H1 (cell line): ENCODE measurements around the gene FPR3. TPM values are rescaled to one million over a fixed set of nuclear protein-coding genes. Genes with fewer than 3 reads are reported as not detected.

ENCODE experiments used
- CTCF ChIA-PET: fragments of 300-600 bp; sonication (Branson Sonifier 250); formaldehyde crosslinking; loops from one replicate; lab custom pipeline; 2021; ENCODE audit not compliant: partially characterized antibody; lab: Charles Lee
- POLR2A ChIA-PET: fragments of 300-600 bp; sonication (Branson Sonifier 250); formaldehyde crosslinking; loops from one replicate; lab custom pipeline; 2021; ENCODE audit warnings: inconsistent platforms; ENCODE audit not compliant: partially characterized antibody; lab: Charles Lee
- DNase-seq, 2 experiments: peaks; one replicate each; pipeline versions ENCODE4 v3.0.0 to v3.0.0-alpha.2; 2010 to 2022; ENCODE audit warnings: low spot score in 2 of 2, low read depth in 1 of 2, mixed read lengths in 1 of 2
- FAIRE-seq: peaks from 2 replicates; lab custom pipeline; 2011; peaks lifted over from hg19 to GRCh38; lab: Jason Lieb, UNC
- H2AFZ ChIP-seq: 2 replicates; pipeline ENCODE4 v1.8.1; 2012; ENCODE audit warnings: low read length, inconsistent platforms
- H2AK5ac ChIP-seq: 2 replicates; pipeline ENCODE4 v1.6.1; 2013; ENCODE audit warnings: low read depth, low read length
- H2BK120ac ChIP-seq: replicated peaks from 2 replicates; pipeline ENCODE3; 2013; ENCODE audit warnings: low read depth, low read length, inconsistent platforms
- H2BK12ac ChIP-seq: 2 replicates; pipeline ENCODE4 v1.6.1; 2013; ENCODE audit warnings: low read depth, low read length
- H2BK15ac ChIP-seq: 2 replicates; pipeline ENCODE4 v1.6.1; 2013; ENCODE audit warnings: low read length
- H2BK20ac ChIP-seq: 2 replicates; pipeline ENCODE4 v1.6.1; 2013; ENCODE audit warnings: low read length
- H2BK5ac ChIP-seq: 2 replicates; pipeline ENCODE4 v1.6.1; 2013; ENCODE audit warnings: low read depth, low read length
- H3K14ac ChIP-seq: 2 replicates; pipeline ENCODE4 v1.6.1; 2013; ENCODE audit warnings: inconsistent platforms; ENCODE audit not compliant: insufficient read length
- H3K18ac ChIP-seq: 2 replicates; pipeline ENCODE4 v1.6.1; 2013; ENCODE audit warnings: low read length; ENCODE audit errors: extremely low read depth
- H3K23ac ChIP-seq: 2 replicates; pipeline ENCODE4 v1.6.1; 2013; ENCODE audit warnings: inconsistent platforms; ENCODE audit not compliant: insufficient read length
- H3K23me2 ChIP-seq: 2 replicates; pipeline ENCODE4 v1.6.1; 2013; ENCODE audit warnings: low read depth, low read length
- H3K27ac ChIP-seq: 2 replicates; pipeline ENCODE4 v1.6.1; 2011; ENCODE audit warnings: low read depth, low read length, inconsistent platforms
- H3K27me3 ChIP-seq, 4 experiments: replicated peaks in 1 of 4; 1 replicate in 1 of 4; 2 replicates in 3 of 4; pipeline versions ENCODE4 v1.6.1 to v1.8.1; 2011 to 2013; ENCODE audit warnings: low read length in 3 of 4, mild to moderate bottlenecking in 3 of 4, inconsistent platforms in 2 of 4, mixed read lengths in 2 of 4, moderate library complexity in 1 of 4; ENCODE audit not compliant: control insufficient read depth in 3 of 4, insufficient read depth in 3 of 4; ENCODE audit errors: extremely low read depth in 1 of 4
- H3K36me3 ChIP-seq, 4 experiments: 2 replicates each; pipeline versions ENCODE4 v1.6.1 to v1.8.1; 2011 to 2013; ENCODE audit warnings: mild to moderate bottlenecking in 4 of 4, low read length in 3 of 4, moderate library complexity in 2 of 4, control low read depth in 1 of 4, inconsistent platforms in 1 of 4; ENCODE audit not compliant: insufficient read depth in 4 of 4, control insufficient read depth in 2 of 4
- H3K4ac ChIP-seq: replicated peaks from 2 replicates; pipeline ENCODE3; 2013; ENCODE audit warnings: low read length, low read depth, mixed read lengths, inconsistent platforms; ENCODE audit not compliant: insufficient read length
- H3K4me1 ChIP-seq, 4 experiments: replicated peaks in 1 of 4; 1 replicate in 1 of 4; 2 replicates in 3 of 4; pipeline versions ENCODE4 v1.6.1 to v1.8.1; 2011 to 2013; ENCODE audit warnings: low read length in 3 of 4, inconsistent platforms in 2 of 4, mixed read lengths in 1 of 4; ENCODE audit not compliant: insufficient read depth in 4 of 4, control insufficient read depth in 3 of 4
- H3K4me2 ChIP-seq, 2 experiments: 2 replicates each; pipeline versions ENCODE4 v1.6.1 to v1.8.1; 2011 to 2013; ENCODE audit warnings: low read depth in 2 of 2, low read length in 2 of 2, control low read depth in 1 of 2, inconsistent platforms in 1 of 2, mild to moderate bottlenecking in 1 of 2; ENCODE audit not compliant: insufficient read depth in 1 of 2
- H3K4me3 ChIP-seq, 4 experiments: fragments of 200-600, 300-600 bp in 1 of 4; sonication (generic), shearing (Covaris generic), sonication (Bioruptor Twin) in 1 of 4; 2 replicates each; pipeline versions ENCODE4 v1.5.1 to v1.8.1; 2011 to 2016; ENCODE audit warnings: low read length in 4 of 4, low read depth in 3 of 4, control low read depth in 2 of 4, inconsistent platforms in 2 of 4, mild to moderate bottlenecking in 2 of 4, mixed read lengths in 1 of 4, moderate library complexity in 1 of 4; ENCODE audit not compliant: insufficient read depth in 2 of 4; ENCODE audit errors: extremely low read depth in 1 of 4
- H3K56ac ChIP-seq: replicated peaks from 2 replicates; pipeline ENCODE3; 2013; ENCODE audit warnings: low read depth, mild to moderate bottlenecking, mixed read lengths, low read length, inconsistent platforms; ENCODE audit not compliant: insufficient read length
- H3K79me1 ChIP-seq: 2 replicates; pipeline ENCODE4 v1.6.1; 2013; ENCODE audit warnings: low read depth, low read length, control low read depth
- H3K79me2 ChIP-seq, 2 experiments: 2 replicates each; pipeline versions ENCODE4 v1.6.1 to v1.8.1; 2012 to 2013; ENCODE audit warnings: low read length in 2 of 2, mild to moderate bottlenecking in 2 of 2, inconsistent platforms in 1 of 2; ENCODE audit not compliant: insufficient read depth in 2 of 2, control insufficient read depth in 1 of 2
- H3K9ac ChIP-seq, 4 experiments: replicated peaks in 1 of 4; 1 replicate in 1 of 4; 2 replicates in 3 of 4; pipeline versions ENCODE4 v1.6.1 to v1.8.1; 2011 to 2013; ENCODE audit warnings: low read depth in 3 of 4, low read length in 3 of 4, control low read depth in 2 of 4, mild to moderate bottlenecking in 2 of 4, moderate library complexity in 2 of 4, inconsistent platforms in 1 of 4; ENCODE audit errors: extremely low read depth in 1 of 4
- H3K9me3 ChIP-seq, 2 experiments: 2 replicates each; pipeline versions ENCODE4 v1.6.1 to v1.8.1; 2012 to 2013; ENCODE audit warnings: mild to moderate bottlenecking in 2 of 2, moderate library complexity in 2 of 2, control low read depth in 1 of 2, inconsistent platforms in 1 of 2, low read depth in 1 of 2, low read length in 1 of 2, mixed read lengths in 1 of 2; ENCODE audit not compliant: insufficient read depth in 2 of 2
- H4K20me1 ChIP-seq, 2 experiments: replicated peaks in 1 of 2; 2 replicates each; pipeline versions ENCODE3 to v1.8.1; 2011 to 2013; ENCODE audit warnings: inconsistent platforms in 2 of 2, low read length in 2 of 2, mild to moderate bottlenecking in 1 of 2; ENCODE audit not compliant: insufficient read depth in 2 of 2, control insufficient read depth in 1 of 2
- H4K5ac ChIP-seq: 2 replicates; pipeline ENCODE4 v1.6.1; 2013; ENCODE audit warnings: low read length, low read depth, mixed read lengths, inconsistent platforms; ENCODE audit not compliant: insufficient read length
- H4K8ac ChIP-seq: 2 replicates; pipeline ENCODE4 v1.8.0; 2013; ENCODE audit warnings: mild to moderate bottlenecking, moderate library complexity, low read length, inconsistent platforms; ENCODE audit not compliant: insufficient read depth; ENCODE audit errors: extremely low read depth
- H4K91ac ChIP-seq: replicated peaks from 2 replicates; pipeline ENCODE3; 2013; ENCODE audit warnings: low read length, mixed read lengths, inconsistent platforms; ENCODE audit not compliant: insufficient read length
- CREB1 ChIP-seq: IDR thresholded peaks from 2 replicates; pipeline ENCODE4 v1.6.1; 2012; ENCODE audit warnings: inconsistent platforms
- EGR1 ChIP-seq: IDR thresholded peaks from 2 replicates; pipeline ENCODE4 v1.6.1; 2011; ENCODE audit warnings: low read depth, low read length, borderline replicate concordance
- EZH2 ChIP-seq: fragments of 200-600 bp; sonication (generic); IDR thresholded peaks from 2 replicates; pipeline ENCODE4 v1.7.1; 2012; ENCODE audit warnings: low read depth, mild to moderate bottlenecking, moderate library complexity, low read length, inconsistent platforms; ENCODE audit not compliant: severe bottlenecking
- NANOG ChIP-seq: IDR thresholded peaks from 2 replicates; pipeline ENCODE4 v1.6.1; 2011; ENCODE audit warnings: low read length, low read depth, mild to moderate bottlenecking, inconsistent platforms; ENCODE audit not compliant: insufficient read depth, poor library complexity, severe bottlenecking
- SIX5 ChIP-seq: IDR thresholded peaks from 2 replicates; pipeline ENCODE4 v1.6.1; 2011; ENCODE audit warnings: mild to moderate bottlenecking, low read depth, low read length
- WGBS, 2 experiments: shearing (Covaris generic) in 1 of 2; methylation state at CpG; one replicate each; pipeline versions ENCODE4 v1.1.6 to v1.1.7; 2013 to 2015; ENCODE audit warnings: low lambda C conversion rate in 2 of 2, mixed read lengths in 2 of 2, inconsistent platforms in 1 of 2, low coverage in 1 of 2, missing lambda C conversion rate in 1 of 2; ENCODE audit not compliant: insufficient replicate concordance in 2 of 2, insufficient coverage in 1 of 2, insufficient read length in 1 of 2; ENCODE audit errors: extremely low coverage in 1 of 2, missing lambda C conversion rate in 1 of 2; 5-methylcytosine and 5-hydroxymethylcytosine counted together
- polyA plus RNA-seq, 7 experiments: library from polyadenylated mRNA; depleted of rRNA in 3 of 7; stranded (reverse) in 5 of 7; unstranded in 2 of 7; fragments of >200 nt in 5 of 7; fragments of 200-250 nt in 2 of 7; gene quantifications; 1 replicate in 5 of 7; 2 replicates in 1 of 7; 4 replicates in 1 of 7; pipeline versions ENCODE4 v1.2.1 to v1.2.3, GENCODE V29; 2011 to 2013; ENCODE audit warnings: missing spikeins in 2 of 7, mixed read lengths in 2 of 7
- total RNA-seq: library from RNA; stranded (reverse); fragmentation: NEBNext Ultra II Directional; extraction: Animal tissue kit (Norgen Biotek cat#: 25700); gene quantifications from 2 replicates; pipeline ENCODE4 v1.2.1, GENCODE V29; 2021

Gene FPR3
- total and polyA plus RNA-seq, 2 of the 8 experiments (the other 6 are each of a cell fraction or from before 2014, with no cell fraction given): not detected

DNA sequence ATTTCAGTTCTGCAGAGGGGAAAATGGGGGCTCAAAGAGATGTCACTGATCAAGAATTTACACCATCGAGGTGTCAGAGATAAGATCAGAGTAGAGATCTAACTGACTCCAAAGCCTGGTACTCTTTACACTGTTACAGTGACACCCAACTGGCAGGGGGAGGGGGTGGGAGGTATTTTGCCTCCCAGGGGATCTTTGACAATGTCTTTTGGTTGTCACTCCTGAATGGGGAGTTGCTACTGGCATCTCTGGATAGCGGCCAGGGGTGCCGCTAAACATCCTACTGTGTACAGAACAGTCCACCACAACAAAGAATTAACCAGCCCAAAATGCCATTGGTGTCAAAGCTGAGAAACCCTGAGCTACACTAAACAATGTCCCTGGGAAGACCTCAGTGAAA is 3.1 kb downstream of the FPR3 start:
- H3K27ac ChIP-seq: no peak overlapping the region
- H4K8ac ChIP-seq: no peak overlapping the region
- no peak overlapping the region for H2BK5ac ChIP-seq
- H3K9me3 ChIP-seq: peaks cover 11 to 17% of the 10 kb centered on the region in 2 experiments; a peak in 3 of 4 replicates
- H2BK20ac ChIP-seq: no peak overlapping the region
- FAIRE-seq (no peak), DNase-seq (no peak)
- H3K14ac ChIP-seq: no peak overlapping the region
- H3K79me2 ChIP-seq: no peaks in the 10 kb centered on the region
- TF ChIP-seq CREB1: no peak
- TF ChIP-seq SIX5: no peak
- no peak for TF ChIP-seq EZH2
- no peak for TF ChIP-seq EGR1
- TF ChIP-seq NANOG: no peak
- H4K5ac ChIP-seq: no peak overlapping the region
- no peak overlapping the region for H2BK12ac ChIP-seq
- H3K4ac ChIP-seq: no peak overlapping the region
- no peak overlapping the region for H2AK5ac ChIP-seq
- 84% methylated on average over 3 of the region's 3 CpGs; no CpG with 5 or more reads in 1 of the 2 experiments for WGBS, 2 experiments
- H3K23ac ChIP-seq: no peak overlapping the region
- no peaks in the 10 kb centered on the region for H3K36me3 ChIP-seq
- no peak overlapping the region for H2AFZ ChIP-seq
- no peaks in the 10 kb centered on the region for H3K4me1 ChIP-seq
- no peak overlapping the region for H2BK15ac ChIP-seq
- H3K4me2 ChIP-seq: no peak overlapping the region
- POLR2A ChIA-PET: no interaction called here
- H3K27me3 ChIP-seq: no peaks in the 10 kb centered on the region
- H2BK120ac ChIP-seq: no peak overlapping the region
- no peaks in the 10 kb centered on the region for H4K20me1 ChIP-seq
- no peak overlapping the region for H3K56ac ChIP-seq
- H3K9ac ChIP-seq: no peak overlapping the region
- no peak overlapping the region for H4K91ac ChIP-seq
- no peak overlapping the region for H3K18ac ChIP-seq
- H3K4me3 ChIP-seq: no peak overlapping the region
- no peaks in the 10 kb centered on the region; the same call in 1 of the 2 replicates for H3K23me2 ChIP-seq
- no peaks in the 10 kb centered on the region for H3K79me1 ChIP-seq
- CTCF ChIA-PET: interaction anchor here (0.6 to 1.5 kb wide), 2 partner anchors 20 to 22 kb away, joined by 4 to 5 read pairs; no protein-coding TSS in a partner anchor
